Effector CD8-positive, alpha-beta T cell (primary cell): ENCODE measurements around the gene EFCAB9.
"Not testable (repeated sequence)": the region's sequence is repeated elsewhere in the genome, so short reads cannot be mapped to it uniquely, and the experiment has no call there.

Experiments
- DNase-seq: peaks from one replicate; lab custom pipeline; 2025; lab: John Stamatoyannopoulos, UW
- total RNA-seq, 4 experiments: gene quantifications; one replicate each; lab custom pipeline; 2026; lab: John Stamatoyannopoulos, UW

The EFCAB9 gene
- 0 reads per million in 4 experiments for total RNA-seq

DNA sequence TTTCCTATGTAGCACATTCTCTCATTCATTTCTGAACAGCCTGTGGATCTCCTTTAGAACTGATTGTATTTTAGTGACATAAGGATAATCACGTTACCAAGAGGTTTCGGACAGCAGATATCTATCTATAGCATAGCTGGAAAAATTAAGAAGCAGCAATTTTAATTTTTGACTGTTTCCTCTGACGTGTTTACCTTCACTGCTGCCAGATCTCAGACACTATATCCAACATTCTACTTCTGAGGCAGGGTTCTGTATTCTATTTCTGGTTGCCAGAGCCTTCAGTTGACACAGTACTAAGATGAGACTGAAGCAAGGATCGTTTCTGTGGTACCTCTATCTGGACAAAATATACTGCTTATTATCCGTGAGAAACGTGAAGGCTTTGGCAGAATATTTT is at the start of gene EFCAB9:
TSS of gene EFCAB9 (plus strand) at position 301 of the 400 bp plus-strand sequence. CDS start at position 302, 1 bp downstream.
- DNase-seq = no peak

DNA sequence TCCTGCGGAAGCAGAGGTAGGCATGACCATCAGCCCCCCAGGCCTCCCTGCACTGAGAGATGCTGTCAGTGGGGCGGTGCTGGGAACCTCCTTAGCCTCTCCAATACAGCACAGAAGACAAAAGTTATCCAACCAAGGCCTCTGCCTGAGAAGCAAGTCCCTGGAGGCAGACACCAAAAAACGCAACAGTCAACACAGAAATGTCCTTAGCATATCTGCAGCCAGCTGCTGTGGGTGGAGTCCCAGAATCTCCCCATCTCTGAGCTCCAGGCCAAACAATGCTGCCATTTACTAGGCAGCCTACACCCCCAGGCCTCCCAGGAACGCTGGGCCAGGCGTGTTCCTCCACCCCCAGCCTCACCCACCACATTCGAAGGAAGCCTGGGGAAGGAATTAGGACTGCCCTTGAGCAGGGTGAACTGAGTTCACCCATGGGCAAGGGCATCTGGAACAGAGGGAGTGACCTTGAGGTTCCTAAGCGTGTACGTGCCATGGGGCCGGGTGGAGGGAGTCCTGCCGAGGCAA is 49.6 kb upstream of the EFCAB9 start:
- DNase-seq = no peak

DNA sequence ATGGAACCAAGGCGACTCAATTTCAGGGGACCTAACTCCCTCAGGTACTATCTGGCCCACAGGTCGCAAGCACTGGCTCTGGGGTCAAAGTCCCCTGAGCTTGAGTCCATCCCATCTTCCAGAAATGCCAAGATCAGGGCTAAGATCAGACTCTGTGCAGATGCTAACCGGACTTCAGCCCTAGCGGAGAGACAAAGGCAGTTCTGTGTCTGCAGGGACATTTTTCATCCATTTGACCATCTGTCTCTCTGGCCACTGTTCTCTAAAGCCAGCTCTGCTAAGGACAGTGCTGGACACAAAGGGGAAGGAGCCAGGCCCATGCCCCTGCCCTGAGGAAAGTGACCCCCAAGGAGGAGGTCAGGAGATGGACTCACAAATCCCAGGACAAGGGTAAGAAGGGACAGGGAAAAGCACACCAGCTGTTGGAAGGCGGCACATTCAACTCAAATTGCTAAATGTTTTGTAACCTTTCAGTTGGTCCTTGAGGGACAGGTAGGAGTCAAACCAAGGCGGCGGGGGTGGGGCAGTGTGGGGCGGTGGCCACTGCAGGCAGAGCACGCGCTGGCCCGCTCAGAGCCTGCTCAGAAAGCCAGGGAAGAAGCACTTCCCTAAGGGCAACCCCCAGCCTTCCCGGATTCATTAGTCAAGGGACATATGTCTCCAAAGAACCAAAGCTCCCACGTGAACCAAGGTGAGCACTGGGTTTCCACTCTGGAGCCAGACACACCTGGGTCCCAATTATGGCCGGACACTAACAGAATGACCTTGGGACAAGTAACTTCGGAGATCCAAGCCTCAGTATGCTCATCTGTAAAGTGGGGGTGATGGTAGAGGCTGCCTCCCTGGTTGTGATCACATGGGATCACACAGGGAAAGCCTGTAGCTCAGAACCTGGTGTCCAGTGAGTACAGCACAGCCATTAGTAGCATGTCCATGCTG is 48.8 kb upstream of the EFCAB9 start:
- no peak for DNase-seq

DNA sequence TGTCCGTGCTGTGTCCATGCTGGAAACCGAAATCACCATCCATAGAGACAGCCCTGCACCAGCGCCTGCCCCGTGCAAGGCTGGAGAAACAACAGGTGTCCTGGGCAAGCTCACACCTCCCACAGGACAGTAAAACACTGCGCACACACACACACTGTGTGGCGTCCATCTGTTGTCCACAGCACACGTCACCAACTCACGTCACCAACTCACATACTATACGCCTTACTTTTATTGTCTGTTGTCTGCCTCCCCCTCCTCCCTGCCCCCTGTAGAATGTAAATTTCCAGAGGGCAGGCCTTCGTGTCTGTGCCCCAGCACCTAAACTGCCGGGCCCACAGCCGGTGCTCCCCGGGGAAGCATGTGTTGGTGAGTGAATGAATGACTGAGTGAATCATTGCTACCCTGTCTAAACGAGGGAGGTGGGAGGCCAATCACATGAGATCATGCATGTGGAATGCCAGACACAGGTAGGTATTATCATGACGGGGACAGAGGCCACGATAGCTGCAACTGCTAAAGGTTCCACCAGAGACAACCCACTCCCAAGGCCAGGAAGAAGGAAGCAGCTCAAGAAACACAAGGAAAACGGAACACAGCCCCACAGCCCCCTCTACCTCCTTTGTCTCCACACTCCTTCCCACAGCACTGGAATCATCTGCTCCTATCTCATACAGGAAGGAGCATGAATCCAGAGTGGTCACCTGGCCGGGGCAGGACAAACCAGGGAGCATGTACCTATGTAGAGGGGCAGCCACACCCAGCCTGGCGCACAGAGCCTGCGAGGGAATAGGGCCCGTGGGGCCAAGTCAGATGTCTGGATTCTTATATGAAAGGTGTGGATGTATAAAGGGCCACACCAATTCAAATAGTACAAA is 47.9 kb upstream of the EFCAB9 start:
- DNase-seq = no peak

DNA sequence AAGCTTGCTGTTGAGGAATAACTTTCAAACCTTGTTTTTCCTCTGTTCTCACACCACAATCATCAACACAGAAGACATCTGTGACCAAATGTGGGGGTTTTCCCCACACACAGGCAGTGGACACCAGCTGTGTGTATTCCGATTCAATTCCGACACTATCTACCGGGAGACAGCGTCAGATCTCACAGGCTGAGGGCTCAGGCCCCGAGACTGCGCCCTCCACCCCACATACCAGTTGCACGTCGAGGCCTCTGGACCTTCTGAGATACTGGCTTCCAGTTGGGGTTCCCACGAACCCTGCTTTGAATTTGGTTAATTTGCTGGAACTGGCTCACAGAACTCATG is 47.3 kb upstream of the EFCAB9 start:
- no peak for DNase-seq

DNA sequence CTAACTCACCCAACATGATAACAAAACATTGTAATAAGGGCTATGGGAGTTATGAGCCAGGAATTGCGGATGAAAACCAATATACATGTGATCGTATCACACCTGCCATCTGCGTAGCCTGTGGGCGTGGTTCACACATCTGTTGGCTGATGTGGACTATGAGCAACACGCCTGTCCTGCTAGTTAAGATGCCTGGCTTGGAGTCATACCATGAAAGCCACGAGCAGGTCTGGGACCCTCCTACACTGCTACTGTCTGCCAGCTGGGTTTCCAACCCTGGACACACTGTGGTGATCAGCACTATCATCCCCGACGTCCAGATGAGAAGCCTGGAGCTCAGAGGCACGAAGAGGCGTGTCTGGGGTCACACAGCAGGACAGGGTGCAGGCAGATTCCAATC is 46.1 kb upstream of the EFCAB9 start:
- DNase-seq = no peak

DNA sequence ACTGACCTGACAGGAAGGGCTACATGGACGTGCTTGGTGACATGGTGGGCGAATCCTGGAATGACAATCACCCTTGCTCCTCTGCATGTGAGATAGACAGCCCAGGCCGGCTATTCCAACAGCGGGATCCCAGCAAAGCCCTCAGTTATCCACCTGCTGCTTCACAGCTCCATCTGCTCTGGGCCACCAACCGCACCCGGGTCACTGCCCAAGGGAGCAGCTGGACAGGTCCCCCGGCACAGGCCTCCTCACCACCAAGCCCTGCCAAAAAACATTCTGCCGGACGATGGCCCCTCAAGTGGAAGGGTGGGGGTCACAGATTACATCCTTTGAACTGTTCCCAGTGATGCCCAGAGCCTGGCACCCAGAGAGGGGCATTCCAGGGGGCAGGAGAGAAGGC is 45.6 kb upstream of the EFCAB9 start:
- DNase-seq = no peak

DNA sequence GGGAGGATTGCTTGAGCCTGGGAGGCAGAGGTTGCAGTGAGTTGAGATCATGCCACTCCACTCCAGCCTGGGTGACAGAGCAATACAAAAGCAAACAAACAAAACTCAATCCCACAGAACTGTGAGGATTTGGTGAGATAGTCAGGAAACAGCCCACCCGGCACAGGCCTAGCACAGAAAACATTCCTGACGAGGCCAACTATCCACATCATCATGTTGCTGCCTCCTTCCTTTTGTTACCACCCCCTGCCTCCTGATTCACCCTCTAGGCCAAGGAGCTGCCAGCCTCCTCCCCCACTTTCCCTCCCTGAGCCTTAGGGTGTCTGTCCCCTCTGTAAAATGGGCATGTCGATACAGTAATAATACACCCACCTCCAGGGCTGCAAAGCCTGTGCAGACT is 44.9 kb upstream of the EFCAB9 start:
- DNase-seq = no peak

DNA sequence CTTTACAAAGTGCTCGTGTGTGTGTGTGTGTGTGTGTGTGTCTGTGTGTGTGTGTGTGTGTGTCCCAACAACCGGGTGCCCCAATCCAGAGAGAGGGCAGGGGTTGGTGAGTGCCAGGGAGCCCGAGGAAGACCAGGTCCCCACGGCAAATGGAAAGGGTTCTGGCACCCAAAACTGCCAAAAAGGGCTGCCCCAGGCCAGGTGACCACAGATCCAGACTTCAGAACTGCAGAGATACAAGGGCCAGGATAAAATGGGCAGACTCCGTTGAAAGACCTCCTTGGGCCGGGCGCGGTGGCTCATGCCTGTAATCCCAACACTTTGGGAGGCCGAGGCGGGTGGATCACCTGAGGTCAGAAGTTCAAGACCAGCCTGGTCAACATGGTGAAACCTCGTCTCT is 44.5 kb upstream of the EFCAB9 start:
- DNase-seq = not testable (repeated sequence)

DNA sequence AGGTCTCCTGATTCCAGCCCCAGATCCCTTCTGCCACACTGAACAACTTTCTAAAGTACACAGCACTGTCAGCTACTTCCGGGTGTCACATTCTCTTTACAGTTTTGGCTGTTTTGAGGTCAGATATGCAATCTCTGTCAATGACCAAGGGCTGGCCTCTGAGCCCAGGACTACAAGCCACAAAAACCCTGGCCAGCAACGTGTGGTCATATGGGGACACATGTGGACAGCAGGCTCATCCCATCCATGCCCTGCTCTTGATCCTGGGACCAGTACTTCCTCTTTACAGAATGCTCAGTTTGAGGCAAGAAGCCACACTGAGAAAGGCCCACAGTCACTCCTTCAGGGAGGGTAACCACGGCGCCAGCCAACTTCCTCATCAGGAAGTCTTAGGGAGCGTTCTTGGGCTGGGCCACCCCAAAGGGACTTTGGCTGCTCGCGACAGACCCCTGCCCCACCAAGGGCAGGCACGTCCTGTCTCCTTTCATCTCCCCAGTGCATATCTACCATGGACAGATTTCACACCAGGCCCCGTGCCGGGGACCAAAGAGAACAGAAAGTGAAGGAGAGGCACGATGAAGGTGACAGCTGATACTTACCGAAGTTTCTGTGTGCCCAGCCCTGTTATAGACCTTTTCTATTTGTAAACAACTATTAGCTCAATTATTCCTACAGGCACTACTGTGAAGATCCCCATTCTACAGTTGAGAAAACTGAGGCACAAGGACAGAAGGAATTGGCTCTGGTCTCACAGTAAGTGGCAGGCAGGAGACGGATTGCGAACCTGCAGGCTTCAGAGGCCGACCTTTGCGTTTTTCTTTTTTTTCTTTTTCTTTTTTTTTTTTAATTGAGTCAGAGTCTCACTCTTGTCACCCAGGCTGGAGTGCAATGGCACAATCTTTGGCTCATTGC is 43.2 kb upstream of the EFCAB9 start:
- no peak for DNase-seq

DNA sequence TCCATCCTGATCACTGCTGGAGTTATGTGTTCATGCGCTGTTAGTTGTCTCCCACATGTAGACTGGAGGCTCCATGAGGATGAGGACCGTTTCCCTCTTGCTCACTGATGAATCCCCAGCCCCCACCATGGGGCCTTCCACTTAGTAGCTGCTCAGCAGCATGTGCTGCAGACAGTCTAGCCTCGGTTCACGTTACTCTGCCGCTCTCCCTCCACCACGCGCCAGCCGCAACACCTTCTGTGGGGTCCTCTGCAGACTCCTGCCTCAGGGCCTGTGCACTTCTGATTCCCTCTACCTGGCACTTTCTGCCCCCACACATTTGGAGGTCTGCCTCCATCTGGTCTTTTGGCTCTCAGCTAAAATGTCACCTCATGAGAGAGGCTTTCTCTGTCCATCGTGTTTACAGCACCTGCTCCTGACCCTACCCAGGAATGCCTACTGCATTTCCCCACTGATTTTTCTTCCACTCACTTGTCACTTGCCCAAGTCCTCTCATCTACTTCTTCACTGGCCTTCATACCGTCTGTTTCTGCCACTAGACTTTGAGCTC is 42.2 kb upstream of the EFCAB9 start:
- DNase-seq = no peak

DNA sequence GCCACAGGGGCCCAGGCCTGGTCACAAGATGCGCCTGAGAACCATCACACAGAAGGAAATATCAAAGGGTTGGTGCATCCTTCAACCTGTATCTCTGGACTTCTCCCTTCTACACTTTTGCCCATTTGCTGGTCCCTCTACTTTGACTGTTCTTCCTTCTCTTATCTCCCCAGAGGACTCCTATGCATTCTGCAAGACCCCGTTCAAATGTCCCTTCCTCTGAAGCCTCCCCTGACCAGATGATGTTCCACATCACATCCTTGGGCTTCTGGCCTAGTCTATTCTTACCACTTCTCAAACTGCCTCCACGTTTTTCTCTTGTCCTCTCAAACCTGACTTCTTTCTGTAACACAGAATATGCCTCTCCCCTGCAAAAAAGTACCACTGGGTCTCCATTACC is 40.3 kb upstream of the EFCAB9 start:
- DNase-seq = no peak

DNA sequence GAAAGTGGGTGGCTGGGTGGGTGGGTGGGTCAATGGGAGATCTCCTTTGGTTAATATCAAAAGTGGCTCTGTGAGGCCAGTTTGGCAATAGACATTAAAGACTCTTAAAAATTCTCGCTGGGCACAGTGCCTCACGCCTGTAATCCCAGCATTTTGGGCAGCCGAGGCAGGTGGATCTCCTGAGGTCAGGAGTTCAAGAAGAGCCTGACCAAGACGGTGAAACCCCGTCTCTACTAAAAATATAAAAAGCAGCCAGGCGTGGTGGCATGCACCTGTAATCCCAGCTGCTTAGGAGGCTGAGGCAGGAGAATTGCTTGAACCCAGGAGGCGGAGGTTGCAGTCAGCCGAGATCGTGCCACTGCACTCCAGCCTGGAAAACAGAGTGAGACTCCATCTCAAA is 38.9 kb upstream of the EFCAB9 start:
- DNase-seq = not testable (repeated sequence)

DNA sequence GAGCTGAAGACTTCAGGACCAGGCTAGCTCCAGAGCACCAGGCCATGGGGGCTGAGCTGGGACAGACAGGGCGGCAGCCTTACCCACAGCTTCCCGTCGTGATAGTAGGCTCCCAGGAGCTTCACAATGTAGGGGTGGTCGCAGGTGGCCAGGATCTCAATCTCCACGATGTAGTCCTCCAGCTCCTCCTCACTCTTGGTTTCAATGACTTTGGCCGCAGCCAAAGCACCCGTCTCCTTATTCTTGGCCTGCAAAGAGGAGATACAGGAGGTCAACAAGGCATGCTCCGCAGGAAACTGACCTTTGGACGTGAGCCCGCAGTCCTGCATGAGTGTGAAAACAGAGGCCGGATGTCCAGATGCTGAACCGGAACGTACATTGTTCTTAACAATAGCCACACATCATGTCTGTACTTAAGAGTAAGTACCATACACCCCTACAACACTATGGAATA is 37.4 kb upstream of the EFCAB9 start:
- no peak for DNase-seq

DNA sequence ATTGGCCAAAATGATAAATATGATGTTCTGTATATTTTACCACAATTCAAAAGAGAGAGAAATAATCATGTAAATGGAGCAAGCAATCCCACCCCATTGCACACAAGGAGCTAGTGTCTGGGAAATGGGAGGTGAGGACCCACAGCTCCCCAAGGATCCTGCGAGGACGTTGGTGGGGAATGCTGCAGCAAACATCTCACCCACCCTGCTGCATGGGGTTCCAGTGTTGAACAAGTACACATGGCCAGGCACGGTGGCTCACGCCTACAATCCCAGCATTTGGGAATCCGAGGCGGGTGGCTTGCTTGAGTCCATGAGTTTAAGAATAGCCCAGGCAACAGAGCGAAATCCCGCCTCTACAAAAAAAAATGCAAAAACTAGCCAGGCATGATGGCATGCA is 35.0 kb upstream of the EFCAB9 start:
- DNase-seq = no peak

DNA sequence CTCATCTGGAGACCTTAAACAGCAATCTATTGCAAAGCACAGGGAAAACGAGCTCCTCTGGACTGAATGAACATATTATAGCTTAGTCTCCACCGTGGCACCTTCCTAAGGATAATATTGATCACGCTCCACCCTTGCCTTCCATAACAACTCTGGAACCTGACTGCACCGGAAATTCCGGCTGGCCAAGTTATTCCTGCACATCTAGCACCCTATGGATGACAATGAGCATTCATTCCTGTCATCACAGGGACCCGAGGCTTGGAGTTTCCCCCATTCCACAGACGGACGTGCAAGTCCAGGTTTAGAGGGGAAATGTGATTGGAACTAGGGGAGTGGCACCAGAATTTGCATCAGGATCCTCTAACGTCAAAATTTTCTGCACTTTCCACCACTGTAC is 33.5 kb upstream of the EFCAB9 start:
- no peak for DNase-seq

DNA sequence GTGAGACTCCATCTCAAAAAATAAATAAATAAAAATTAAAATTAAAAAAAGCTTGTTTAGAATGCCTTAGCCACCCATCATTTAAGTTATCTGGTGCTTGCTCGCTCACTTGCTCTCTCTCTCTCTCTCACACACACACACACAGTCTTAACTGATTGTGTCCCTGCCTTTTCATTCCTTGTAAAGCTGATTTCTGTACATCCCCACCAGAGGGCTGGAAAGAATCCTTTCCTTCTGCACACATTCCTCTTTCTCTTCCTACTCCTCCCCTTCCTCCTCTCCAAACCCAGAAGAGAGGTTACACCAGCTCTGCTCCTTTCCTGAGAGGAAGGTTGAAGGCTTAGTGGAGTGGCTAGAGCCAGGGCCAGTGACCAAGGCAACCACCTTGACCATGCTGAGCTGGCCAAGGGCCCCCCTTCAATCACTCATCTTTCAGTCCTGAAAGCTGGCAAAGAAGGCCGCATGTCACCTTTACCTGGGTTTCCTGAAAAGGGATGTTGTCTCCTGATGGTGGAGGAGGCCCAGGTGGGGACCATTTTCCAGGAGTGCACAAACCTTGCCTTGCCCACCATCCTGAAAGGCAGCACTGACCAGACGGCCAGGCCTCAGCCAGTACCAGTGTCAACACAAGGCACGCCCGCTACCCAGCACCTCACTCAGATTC is 31.5 kb upstream of the EFCAB9 start:
- no peak for DNase-seq

DNA sequence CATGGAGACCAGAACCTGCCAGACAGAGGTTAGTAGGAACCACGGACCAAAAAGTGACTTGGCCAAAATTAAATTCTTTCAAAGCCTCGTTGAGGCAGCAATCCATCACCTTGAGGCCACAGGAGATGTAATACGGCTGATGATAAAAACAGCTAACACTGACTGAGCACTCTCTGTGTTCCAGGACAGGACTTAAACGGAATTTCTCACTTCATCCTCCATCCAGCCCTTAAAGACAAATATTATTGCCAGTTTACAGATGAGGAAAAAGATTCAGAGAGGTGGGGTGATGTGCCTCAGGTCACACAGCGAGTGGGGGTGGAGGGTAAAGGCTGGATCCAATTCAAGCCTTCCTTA is 31.0 kb upstream of the EFCAB9 start:
- no peak for DNase-seq

DNA sequence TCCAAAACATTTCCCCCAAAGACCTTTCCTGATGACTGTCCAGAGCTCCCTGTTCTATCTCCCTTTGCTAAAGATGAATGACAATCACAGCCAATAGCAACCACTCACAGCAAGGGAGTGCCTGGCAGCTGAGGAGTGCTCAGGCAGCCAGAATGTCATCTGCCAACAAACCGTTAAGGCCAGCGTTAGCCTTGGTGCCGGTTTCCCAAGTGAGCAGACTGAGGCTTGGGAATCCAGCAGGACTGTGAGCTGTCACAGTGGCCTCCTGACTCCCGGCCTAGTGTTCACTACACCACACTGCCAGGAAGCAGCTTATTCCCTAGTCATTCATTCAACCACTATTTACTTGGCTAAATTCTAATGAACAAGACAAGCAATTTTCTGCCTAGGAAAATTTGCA is 30.6 kb upstream of the EFCAB9 start:
- no peak for DNase-seq

DNA sequence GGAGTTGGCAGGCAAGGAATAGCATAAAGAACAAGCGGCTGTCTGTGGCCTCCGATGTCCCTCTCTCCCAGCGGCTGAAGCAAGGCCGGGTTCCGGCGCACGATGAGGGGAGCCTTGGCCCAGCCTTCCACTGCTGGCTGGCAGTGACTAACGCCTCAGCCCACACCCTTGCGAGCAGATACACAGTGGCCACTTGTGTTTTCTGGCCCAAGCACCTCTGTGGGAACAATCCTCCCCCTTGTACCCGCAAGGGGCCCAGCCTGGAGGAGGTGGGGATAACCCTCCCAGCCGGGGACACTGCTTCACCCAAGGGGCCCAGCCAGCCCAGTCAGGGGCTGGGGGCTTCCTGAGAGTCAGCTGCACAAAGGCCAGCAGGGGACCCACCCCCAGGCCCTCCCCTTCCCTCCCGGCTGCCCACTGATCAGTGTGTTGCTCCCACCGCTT is 29.2 kb upstream of the EFCAB9 start:
- no peak for DNase-seq

DNA sequence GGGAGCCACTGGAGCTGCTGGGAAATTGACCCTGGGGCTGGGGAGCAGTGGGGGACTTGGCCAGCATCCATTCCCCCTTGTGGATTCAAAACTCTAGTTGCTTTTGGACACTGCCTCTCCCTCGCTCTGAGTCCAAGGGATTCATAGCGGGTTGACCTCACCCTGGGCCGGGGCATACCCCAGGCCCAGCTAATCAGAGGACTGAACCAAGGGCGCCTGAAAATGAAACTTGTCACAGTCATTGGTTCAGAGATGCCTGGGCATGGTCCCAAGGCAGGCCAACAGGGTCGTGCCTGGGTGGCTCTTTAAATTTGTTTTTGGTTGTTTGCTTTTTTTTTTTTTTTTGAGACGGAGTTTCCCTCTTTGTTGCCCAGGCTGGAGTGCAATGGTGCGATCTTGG is 28.5 kb upstream of the EFCAB9 start:
- DNase-seq = no peak
